NCI-H2171 treated with DMSO at 0.1 percent for 48 hours (cell line): ENCODE data around the gene TIGD3.

ENCODE experiments used
- DNase-seq: peaks from one replicate; lab custom pipeline; 2025; lab: John Stamatoyannopoulos, UW

Gene TIGD3

GRCh38 chr11:65373839-65374580, 19.5 kb downstream of the TIGD3 start:
- no peak for DNase-seq

- peak; percentile 35 for DNase-seq
Measured at GRCh38 chr11:65375012-65375411, 20.5 kb downstream of the TIGD3 start.

DNA sequence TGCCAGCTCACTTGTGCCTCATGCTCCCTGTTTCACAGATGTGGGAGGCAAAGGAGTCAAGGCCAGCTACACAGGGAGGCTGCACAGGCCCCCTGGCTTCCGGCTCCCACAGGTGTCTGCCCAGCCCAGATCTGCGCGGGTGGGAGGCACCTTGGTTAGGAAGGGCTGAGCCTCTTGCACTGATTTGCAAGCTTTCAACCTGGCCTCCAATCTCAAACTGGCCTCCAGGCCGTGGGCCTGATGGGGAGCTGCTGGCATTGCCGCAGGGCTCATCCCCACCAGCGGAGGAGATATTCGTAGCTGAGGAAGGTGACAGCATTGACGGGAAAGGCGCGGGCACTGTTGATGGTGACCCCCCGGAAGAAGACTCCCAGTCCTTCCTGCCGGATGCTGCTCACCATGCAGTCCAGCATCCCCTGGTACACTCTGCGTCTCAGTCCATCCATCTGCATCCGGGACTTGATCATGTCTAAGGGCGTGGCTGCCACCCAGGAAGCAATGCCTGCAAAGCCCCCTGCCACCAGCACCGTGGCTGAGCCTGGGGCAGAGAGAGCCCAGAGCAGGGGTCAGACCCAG, 21.7 kb downstream of the TIGD3 start:
- DNase-seq: no peak

- DNase-seq: no peak
Measured at GRCh38 chr11:65377036-65377435, 22.5 kb downstream of the TIGD3 start.

GRCh38 chr11:65377777-65378176, 23.2 kb downstream of the TIGD3 start:
- DNase-seq: no peak

- DNase-seq: no peak
Measured at GRCh38 chr11:65378208-65378927, 23.8 kb downstream of the TIGD3 start.

DNA sequence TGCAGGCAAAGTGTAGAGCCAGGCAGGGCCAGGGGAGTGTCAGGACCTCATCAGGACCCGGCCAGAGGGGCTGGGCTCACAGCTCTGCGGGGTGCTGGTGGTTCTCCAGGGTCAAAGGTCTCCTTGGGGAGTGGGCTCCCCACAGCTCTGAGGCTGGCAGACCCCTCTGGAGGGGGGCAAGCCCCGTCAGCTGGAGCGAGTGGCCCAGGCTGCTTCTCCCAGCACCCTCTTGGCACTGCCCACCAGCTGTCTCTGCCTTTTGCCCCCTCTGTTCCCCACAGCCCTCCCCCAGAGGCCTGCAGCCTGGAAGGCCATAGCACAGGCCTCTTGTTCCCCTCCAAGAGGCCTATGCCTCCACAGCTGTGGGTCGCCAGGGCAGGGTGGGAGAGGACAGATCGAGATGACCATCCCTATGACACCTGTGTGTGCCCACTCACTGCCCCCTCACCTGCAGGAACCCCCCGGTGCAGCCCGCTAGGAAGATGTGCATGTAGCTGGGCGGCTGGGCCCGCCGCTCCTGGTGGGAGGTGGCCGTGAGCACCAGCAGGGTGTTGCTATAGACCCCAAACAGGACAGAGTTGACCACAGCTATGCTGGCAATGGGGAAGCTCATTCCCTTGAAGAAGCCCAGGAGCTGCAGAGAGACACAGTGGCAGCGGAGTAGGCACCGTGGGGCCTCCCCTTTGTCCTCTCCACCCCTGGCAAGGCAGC, 24.5 kb downstream of the TIGD3 start:
- no peak for DNase-seq

DNA sequence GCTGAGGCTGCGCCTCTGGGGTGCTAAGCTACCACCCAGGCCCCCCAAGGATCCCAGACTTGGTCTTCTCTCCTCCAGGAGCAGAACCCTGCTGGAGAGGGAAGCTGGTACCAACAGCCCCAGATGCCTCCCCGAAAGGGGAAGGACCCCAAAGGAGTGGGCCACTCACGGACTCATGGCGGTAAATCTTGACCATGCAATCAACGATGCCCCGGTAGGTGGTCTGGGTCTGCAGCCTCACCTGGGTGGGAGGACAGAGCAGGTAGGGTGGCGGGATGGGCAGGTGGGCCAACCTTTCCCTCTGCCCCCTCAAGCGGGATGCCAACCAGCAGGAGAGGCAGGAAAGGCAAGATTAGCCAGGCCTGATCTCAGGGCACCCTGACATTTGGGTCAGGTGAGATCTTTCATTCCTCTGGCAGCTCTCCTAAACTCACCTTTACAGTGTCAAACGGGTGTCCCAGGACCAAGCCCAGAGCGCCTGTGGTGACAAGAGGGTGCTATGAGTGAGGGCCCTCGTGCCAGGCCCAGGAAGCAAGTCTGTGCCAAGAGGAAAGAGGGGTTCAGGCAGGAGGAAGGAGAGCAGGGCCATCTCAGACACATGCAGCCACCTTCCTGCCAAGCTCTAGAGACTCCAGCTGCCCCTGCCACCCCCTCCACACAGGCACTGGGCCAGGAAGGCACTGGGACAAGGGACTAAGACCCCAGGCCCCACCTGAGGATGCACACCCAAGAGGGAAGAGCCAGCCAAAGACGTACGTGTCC, 25.3 kb downstream of the TIGD3 start:
- DNase-seq: no peak

- DNase-seq: peak; percentile 14
Measured at GRCh38 chr11:65380460-65381119, 26.0 kb downstream of the TIGD3 start.

- no peak for DNase-seq
Measured at GRCh38 chr11:65381716-65382032, 27.1 kb downstream of the TIGD3 start.

DNA sequence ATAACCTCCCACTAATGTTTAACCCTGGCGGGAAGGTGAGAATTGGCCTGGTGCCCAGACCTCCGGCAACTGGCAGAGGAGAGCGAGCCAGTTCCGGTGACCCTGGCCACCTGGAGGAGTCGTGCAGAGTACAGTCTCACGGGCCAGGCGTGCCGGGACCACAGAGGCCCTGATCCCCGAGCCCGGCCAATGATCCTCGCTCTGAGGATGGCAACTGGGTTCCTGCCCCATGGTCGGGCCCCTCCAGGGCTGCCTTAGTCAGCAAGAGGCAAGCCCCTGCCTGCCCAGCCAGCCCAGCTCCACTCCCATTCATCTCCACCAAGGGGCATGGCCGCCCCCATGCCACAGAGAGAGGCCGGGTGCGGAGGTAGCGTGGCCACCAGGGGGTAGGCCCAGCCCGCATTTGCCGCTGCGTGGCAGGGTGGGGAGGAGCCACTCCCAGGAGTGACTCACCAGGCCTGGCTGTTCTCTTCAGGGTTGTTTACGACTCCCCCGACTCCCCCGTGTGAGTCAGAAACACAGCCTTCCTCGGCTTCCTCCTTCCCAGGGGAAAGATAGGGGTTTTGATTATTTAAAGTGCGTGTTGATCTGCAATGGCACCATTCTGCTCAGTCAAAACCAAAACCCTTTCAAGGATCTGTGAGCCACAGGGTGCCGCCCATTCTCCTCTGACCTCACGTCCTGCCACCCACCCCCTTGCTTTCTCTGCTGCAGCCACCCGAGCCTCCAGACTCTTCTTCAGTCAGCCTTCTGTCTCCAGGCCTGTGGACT, 27.7 kb downstream of the TIGD3 start, which contains the start of gene SLC25A45:
SLC25A45 (minus strand) TSS at position 614 of the 771 bp plus-strand sequence. CDS start 695 bp downstream, outside the sequence.
- peak; percentile 98 for DNase-seq

GRCh38 chr11:65382804-65383368, 28.3 kb downstream of the TIGD3 start:
- DNase-seq: no peak

DNA sequence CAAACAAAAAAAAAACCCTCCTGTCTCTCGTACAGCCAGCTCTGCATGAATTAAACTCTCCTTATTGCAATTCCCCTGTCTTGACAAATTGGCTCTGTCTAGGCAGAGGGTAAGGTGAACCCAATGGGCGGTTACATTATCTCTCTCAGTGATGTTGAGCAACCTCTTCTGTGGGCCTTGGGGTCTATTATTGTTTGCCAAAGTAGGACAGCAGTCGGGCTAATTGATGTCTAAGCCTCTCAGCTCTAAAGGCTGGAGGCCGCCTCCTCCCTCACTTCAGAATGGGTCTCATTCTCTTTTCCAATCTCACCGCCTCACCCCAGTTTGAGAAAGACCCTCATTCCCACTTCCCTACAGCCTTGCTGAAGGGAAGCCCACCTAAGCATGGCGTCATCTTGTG, 29.2 kb downstream of the TIGD3 start:
- DNase-seq: no peak

DNA sequence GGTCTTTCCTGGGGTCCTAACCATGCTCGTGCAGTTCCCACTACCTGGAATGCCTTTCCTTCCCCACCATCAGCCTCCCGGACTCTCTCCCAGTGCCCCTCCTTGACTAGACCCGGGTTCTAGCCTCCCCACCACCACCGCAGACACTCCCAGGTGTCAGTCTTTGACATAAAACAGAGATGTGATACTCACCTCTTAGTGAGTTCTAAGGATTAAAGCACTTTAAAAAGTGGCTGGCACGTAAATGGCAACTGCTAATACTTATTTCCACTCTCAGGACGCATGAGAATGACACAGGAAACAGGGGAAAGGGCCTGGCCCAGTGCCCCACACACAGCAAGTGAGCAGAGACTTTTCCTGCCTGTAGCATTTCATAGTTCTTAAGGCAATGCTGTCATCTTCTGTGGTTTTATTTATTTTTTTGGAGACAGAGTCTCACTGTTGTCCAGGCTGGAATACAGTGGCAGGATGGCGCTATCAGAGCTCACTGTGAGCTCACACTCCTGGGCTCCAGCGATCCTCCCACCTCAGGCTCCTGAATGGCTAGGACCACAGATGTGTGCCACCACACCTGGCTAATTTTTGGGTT, 29.8 kb downstream of the TIGD3 start:
- no peak for DNase-seq

DNA sequence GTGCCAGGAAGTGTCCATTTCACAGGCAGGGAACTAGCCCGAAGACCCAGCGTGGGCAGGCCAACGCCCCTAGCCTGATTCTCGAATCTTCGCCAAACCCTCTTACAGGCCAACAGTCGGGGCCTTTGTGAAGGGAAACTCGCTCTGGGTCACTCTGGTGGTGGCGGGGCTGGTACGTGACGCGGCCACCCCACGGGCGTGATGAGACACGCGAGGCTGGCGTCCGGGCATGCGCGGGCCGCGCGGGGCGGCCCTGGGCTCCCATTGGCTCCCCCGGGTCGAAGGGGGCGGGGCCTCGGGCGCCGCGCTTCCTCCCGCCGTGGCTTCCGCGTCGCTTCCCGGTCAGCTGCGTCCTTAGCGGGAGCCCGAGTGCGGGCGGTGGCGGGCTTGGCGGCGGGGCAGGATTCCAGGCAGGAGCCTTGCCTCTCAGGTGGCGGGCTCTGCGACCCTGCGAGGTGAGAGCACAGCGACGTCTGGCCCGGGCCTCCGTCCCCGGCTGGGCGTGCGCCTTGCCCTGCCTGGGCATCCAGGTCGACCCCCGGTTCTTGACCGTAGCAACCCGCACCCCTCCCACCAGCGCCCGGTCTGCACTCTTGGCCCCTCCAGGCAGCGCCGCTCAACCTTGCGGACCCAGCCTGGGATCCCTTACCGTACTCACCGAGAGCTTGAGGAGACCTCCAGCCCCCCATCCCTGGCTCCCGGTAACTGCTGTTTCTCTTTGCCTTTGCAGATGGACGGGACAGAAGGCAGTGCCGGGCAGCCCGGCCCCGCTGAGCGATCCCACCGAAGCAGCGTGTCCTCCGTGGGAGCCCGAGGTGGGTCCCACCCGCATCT, 32.0 kb downstream of the TIGD3 start, which contains the start of gene FRMD8:
FRMD8 (plus strand) TSS at position 331 of the 834 bp plus-strand sequence; CDS start at position 731, 400 bp downstream.
- DNase-seq: peak; percentile 64

DNA sequence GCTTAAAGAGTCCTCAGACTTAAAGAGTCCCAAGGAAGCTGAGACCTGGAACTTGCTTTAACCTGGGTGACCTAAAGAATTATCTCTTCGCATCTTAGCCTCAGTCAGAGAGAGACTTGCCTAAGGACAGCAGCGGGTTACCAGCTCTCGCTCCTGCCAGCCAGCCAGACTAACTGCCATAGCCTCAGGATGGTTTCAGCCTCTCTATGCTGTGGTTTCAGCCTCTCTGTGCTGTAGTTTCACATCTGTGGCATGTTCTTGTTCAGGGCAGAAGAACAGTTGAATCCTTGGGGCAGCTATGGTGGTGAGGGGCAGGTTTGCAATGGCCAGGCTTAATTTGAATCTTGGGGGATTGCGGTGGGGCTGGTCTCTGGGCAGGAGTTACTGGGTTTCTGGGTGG, 34.2 kb downstream of the TIGD3 start:
- DNase-seq: no peak

GRCh38 chr11:65389294-65389980, 34.9 kb downstream of the TIGD3 start:
- DNase-seq: no peak
